SH-SY5Y (cell line): ENCODE results near the gene GOLGA6A.
A peak's percentile ranks its signal among the peaks of the same experiment; 100 is the strongest.
"Not testable (repeated sequence)": the region's sequence is repeated elsewhere in the genome, so short reads cannot be mapped to it uniquely, and the experiment has no call there.

Experiments used
- GATA2 ChIP-seq: IDR thresholded peaks from 2 replicates; pipeline ENCODE4 v1.6.1; 2011; ENCODE audit warnings: mild to moderate bottlenecking, low read depth, low read length
- GATA3 ChIP-seq: IDR thresholded peaks from 2 replicates; pipeline ENCODE4 v1.6.1; 2011; ENCODE audit warnings: low read depth, mild to moderate bottlenecking, low read length, moderate library complexity

The GOLGA6A gene, protein sequence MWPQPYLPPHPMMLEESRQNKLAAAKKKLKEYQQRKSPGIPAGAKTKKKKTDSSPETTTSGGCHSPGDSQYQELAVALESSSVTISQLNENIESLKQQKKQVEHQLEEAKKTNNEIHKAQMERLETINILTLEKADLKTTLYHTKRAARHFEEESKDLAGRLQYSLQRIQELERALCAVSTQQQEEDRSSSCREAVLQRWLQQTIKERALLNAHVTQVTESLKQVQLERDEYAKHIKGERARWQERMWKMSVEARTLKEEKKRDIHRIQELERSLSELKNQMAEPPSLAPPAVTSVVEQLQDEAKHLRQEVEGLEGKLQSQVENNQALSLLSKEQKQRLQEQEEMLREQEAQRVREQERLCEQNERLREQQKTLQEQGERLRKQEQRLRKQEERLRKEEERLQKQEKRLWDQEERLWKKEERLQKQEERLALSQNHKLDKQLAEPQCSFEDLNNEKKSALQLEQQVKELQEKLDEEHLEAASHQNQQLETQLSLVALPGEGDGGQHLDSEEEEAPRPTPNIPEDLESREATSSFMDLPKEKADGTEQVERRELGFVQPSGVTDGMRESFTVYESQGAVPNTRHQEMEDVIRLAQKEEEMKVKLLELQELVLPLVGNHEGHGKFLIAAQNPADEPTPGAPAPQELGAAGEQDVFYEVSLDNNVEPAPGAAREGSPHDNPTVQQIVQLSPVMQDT

GRCh38 chr15:74082450-74082849 is at the start of gene GOLGA6A:
Gene GOLGA6A, minus strand, starts transcription at chr15:74082550. Its CDS starts 41 bp downstream, at chr15:74082509.
- TF ChIP-seq GATA3, GATA2: not testable (repeated sequence)

- TF ChIP-seq GATA2 (no peak), GATA3 (no peak)
These were observed 49.5 kb upstream of the GOLGA6A start for GRCh38 chr15:74131628-74132413.

DNA sequence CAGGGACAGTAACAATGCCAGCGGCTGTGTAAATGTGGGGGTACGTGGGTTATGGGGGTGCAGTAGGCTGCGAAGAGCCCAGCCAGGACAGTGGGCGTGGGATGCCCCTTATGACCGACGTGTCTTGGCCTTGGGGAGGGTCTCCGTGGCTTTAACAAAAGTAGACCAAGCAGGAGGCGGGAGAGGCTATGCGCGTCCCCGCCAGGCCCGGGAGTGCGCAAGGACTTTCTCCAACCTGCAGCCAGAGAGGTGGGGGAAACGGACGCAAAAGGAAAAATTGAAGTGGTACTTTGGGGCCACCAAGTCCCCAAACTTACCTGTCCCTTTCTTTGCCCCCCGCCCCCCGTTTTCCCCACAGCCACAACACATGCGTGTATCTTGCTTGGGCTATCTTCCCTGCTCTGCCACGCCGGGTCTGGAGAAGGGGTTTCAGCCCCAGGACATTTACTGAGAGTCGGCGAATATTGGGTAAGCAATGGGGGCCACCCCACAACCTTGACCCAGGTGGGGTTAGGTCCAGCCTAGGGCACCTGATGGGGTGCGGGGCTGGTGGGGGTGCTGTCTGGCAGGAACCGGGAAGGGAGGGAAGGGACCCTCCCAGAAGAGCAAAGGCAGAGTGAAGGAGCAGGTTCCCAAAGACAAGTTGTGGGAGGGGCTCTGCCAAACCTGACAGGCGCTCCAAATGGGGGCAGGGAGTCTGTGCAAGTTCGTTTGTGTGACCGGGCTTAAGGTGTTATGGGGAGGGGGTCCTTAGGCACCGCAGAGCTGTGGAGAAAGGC is 48.7 kb upstream of the GOLGA6A start:
- no peak for TF ChIP-seq GATA3
- no peak for TF ChIP-seq GATA2

DNA sequence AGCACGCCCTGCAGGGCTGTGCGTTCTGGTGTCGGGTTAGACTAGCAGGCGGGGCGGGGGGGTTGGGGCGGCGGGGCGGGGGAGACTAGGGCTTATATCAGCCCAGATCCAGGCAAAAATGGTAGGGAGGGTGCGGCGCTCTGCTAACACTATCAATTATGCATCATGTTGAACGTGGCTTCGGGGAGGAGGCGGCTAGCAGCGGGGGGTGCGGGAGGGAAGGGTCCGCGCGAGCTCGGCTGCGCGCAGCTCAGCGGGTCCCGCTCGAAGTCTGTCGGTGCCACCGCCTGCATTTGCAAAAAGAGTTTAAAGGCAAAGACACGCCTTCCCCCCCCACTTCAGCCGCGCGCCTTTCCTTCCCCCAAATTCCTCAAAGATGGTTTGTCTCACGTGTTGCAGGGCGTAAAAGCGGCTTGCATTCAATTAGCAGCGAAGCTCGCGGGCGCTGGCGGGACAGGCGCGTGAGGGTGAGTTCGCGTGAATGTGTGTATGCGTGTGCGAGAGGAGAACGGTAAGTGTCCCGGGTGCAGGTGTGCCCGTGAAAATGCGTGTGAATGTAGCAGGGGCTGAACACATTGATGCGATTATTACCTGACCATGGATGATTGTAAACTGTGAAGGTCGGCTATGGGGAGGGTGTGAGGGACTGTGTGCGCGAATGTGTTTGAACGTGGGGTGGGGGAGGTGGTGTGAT is 48.0 kb upstream of the GOLGA6A start, which contains the start of gene ISLR2:
Gene ISLR2, plus strand, starts transcription at position 432 of the 694 bp plus-strand sequence. CDS start 2,169 bp downstream, outside the sequence.
- no peak for TF ChIP-seq GATA2
- TF ChIP-seq GATA3: no peak

- TF ChIP-seq GATA2: peak; percentile 50; the same call in 1 of the 2 replicates
- no peak for TF ChIP-seq GATA3
These were observed 47.3 kb upstream of the GOLGA6A start for GRCh38 chr15:74129586-74130154.

DNA sequence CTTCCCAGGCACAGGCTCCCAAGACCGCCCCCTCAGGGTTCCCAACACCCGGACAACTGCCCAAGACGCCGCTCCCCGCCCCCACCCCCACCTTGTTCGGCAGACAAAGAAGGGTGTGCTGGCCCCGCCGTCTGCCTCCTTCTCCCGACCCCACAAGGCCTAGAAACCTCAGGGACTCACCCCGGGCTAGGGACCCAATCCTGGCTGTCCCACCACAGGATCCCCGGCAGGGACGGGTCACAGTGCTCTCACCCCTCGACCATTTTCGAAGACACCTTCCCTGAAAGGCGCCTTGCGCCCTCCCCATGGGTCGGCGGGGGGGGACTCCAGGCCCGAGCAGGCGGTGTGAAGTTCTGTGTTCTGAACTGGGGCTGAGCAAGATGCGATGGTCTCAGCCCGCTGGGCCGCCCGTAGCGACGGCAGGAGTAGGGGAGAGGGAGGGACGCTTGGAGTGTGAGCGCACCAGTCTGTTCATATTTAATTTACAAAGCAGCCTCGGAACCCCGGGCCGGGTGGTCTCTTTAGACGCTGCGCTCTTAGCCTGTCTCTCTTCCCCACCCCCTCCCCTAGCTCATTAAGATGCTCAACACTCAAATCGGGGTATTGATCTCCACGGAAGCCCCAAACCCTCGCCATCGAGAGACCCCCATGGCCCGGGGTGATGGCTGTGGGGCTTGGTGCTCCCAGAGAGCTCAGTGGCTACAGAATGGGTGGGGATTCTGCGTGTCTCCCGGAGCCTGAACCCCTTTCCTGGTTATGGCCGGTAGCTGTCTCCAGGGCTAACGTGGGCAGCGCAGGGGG is 46.6 kb upstream of the GOLGA6A start:
- TF ChIP-seq GATA2: no peak
- no peak for TF ChIP-seq GATA3

- TF ChIP-seq GATA2 (no peak), GATA3 (no peak)
These were observed 45.8 kb upstream of the GOLGA6A start for GRCh38 chr15:74127954-74128784.

- TF ChIP-seq GATA3 (no peak), GATA2 (no peak)
These were observed 45.1 kb upstream of the GOLGA6A start for GRCh38 chr15:74127255-74127953.

- no peak for TF ChIP-seq GATA2
- no peak for TF ChIP-seq GATA3
These were observed 42.4 kb upstream of the GOLGA6A start for GRCh38 chr15:74124759-74125158.

- TF ChIP-seq GATA3: no peak
- TF ChIP-seq GATA2: no peak
These were observed 41.8 kb upstream of the GOLGA6A start for GRCh38 chr15:74124196-74124595.
